Measurements from ENCODE around the gene NELFA.
A peak's percentile ranks its signal among the peaks of the same experiment; 100 is the strongest.

NELFA gene

DNA sequence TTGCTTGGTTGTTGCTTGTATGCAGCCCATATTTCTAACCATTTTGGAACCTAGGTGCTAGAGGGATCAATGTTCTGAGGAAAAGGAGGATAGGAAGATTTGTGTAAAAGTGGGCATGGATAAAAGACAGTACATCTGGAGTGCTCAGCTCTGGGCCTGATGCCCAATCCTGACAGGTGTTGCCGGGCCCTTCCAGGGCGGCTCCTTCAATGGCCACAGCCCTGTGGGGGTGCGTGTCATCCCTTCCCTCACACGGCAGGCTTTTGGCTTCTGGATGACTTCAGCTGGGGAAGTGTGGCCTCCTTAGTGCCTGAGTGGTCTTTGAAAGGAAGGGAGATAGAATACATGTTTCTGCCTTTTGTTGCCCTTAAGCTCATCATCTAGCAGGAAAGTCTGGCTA is 47.2 kb downstream of the NELFA start:
- DNase-seq, result peak; percentile 58

DNA sequence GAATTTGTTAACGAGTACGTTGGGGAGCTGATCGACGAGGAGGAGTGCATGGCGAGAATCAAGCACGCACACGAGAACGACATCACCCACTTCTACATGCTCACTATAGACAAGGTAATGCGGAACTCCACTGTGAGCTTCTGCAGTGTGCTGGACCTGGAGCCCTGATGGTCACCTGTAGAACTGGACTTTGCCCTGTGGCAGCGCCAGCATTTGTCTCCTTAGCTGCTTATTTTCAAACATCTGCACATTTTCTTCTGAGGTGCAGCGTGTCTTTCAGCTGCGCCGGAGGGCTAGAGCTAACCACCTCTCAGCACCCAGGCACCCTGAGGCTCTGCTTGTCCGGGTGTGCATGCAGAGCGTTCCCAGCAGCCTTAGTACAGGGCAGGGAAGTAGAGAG is 47.7 kb downstream of the NELFA start:
- DNase-seq, result no peak

DNA sequence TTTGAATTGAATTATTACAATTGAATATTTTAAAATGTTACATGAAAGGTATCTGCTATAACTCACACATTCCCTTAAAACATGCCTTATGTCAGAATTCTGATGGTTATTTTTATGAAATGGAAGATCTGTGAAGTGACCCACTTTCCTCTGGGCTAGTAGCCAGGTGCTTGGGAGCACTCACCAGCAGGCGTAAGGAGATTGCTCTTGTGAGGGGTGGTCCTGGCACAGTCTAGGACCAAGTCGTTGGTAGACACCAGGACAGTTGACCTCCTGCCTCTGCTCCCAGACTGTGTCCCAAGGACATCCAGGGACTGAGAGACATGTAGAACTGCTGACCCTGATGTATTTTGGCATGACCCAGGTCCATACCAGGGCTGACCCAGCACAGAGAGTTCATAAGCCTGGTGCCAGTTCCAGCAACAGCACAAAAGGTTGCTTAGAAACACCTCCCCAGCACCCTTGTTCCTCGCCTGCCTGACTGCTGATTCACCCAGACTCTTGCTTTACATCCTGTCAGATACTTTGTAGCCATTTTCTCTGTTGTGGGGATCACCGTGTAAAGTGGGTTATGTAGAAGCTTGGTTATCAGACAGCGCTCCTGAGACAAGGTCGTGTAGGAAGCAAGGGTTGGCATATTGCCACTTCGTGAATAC is 48.5 kb downstream of the NELFA start:
- DNase-seq, result no peak

DNA sequence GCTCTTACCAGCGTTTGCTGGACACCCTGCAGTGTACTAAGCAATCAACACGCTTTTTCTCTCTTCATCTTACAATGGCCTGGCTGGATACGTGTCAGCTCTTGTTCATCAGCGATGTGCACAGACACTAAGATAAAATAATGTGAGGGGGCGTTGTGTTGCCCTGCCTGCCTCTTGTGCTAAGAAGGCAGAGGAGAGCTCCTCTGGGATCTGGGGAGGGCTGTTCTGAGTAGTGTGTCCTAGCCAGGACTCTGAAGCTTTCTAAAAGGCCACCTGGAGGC is 49.7 kb downstream of the NELFA start:
- DNase-seq, result no peak

DNA sequence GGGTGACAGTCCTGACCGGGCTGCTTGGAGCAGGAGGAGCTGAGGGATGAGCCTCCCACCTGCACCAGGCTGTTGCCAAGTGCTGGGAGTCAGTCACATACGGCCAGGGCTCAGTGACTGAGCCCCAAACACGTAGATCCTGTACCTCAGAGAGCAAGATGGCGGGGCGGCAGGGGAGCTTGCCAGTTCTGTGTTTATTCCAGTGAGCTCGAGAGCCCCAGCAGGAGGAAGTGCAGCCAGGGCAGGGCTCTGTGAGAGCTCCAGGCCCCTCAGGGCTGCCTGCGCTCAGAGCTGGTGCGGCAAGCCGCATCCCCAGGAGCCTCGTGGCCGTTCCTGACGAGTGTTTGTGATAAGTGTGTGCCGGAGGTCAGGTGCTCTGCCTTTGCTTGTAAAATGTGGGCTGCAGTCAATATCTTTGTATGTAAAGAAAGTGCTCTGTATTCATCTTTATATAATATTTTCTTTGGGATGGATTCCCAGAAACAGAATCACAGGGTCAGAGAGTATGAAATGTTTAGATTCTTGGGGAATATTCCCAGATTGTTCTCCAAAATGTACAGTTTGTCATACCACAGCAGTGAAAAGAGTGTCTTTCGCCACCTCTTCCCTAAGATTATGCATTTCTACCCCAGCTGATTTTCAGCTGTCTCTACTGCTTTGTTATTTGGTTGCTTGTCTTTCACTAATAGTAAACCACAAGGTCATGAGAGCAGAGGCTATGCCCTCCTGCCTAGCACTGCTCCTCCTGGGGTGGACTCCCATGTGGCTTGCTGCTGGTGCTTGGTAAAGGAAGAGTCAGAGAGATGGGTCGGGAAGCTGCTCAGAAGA is 50.3 kb downstream of the NELFA start:
- DNase-seq, result peak; percentile 29

DNA sequence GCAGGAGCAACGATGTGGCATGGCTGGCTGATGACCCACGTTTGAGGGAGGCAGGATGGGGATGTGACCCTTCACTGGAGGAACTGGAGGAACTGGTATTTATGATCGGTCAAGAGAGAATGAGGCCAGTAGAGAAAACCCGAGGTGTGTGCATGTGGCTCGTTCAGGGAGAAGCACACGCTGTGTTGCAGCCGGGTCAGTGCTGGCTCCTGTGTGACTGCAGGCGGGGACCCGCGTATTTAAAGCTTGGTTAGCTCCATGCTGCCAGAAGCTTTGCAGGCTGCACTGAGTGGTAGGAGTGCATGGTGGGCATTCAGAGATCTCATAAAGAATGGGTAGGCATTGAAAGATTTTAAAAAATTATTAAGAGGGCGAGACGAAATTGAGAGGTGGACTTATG is 52.1 kb downstream of the NELFA start:
- no peak for DNase-seq

DNA sequence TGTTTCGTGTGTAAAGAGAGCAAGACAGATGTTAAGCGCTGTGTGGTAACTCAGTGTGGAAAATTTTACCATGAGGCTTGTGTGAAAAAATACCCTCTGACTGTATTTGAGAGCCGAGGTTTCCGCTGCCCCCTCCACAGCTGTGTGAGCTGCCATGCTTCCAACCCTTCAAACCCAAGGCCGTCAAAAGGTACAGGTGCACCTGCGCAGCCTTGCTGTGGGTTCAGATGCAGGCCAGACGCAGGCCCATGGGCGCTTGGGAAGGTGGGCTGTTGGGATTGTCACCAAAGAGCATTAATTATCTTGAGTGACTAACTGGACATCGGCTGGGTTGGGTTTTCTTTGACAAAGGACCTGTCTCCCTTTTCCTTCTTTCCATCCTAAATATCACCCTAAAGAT is 55.4 kb downstream of the NELFA start:
- DNase-seq, result no peak

DNA sequence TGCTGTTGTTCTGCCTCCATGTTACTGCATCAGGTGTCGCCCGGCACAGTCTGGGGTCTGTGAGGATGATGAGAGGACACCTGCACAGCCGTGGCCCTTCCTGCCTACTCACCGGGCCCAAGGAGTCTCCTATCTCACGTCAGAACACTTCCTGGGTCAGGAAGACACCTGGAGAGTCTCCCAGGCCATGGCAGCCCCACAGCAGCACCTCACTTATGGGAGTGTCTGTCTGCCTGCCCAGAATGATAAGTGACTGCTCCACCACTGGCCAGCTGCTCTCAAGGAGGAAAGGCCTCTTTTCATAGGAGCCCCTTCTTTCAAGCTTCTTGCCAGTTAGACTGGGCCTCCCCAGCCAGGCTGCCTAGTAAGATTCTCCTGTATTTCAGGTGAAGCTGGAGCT is 56.1 kb downstream of the NELFA start:
- no peak for DNase-seq

DNA sequence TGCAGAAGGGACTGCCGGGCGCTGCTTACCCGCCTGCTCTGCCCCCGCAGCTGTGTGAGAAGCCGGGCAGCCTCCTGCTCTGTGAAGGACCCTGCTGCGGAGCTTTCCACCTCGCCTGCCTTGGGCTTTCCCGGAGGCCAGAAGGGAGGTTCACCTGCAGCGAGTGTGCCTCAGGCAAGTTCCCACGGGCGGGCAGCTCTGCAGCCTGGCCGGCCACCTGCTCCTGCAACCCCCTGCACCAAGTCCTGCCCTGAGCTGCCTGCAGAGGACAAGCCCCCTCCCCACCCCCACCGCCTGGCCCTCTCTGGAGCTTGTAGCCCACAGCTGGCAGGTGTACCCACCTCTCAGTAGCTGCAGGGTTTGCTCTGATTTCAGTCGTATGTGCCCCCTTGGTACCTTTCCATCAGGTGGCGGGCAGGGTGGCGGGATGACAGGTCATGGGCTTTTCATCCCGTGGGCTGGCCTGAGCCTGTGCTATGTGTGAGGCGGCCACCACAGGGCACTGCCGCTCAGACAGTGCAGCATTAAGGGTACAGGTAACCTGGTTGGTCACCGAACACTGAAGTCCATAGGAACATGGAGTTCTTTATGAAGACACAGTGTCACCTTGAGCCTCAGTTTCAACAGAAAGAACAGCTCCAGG is 56.6 kb downstream of the NELFA start:
- DNase-seq, result no peak

DNA sequence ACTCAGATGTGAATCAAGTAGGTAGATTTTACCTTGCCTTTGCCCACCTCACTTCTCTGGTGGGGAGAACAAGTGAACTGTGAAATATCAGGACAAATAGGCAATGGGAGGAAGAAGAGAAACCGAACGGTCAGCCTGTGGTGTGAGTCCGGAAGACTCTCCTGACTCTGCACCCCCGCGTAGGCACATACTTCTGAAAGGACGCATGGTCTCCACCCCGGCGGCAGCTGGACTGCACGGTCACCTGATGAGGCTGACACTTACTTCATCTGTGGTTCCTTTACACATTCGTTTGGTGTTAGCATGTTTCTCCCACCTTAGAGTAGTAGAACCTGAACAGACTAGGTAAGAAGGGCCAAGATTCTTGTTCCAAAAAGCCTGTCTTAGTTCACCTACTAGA is 58.4 kb downstream of the NELFA start:
- no peak for DNase-seq

DNA sequence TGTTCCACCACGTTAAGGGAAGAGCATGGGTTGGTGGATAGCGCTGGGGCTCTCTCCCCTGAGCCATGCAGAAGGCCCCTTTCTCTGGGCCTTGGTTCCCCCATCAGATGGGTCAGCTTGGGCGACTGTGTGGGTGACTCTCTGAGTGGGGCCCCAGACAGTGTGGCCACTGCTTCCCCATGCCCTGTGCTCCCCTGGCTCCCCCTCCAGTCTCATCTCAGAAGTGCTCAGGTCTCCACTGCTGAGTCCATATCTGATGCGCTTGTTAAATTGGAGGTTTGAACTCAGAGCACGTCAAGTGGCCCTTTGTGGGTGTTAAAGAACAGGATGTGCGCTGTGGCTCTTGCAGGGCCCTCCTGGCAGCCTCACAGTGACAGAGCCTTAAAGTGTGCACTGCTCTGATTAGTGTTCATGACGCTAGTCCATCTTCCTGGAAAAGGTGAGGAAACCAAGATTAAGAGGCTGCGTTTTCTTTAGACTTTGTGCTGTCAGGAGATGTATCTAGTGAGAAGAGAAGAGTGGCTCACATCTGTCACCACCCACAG is 59.8 kb downstream of the NELFA start:
- no peak for DNase-seq

DNA sequence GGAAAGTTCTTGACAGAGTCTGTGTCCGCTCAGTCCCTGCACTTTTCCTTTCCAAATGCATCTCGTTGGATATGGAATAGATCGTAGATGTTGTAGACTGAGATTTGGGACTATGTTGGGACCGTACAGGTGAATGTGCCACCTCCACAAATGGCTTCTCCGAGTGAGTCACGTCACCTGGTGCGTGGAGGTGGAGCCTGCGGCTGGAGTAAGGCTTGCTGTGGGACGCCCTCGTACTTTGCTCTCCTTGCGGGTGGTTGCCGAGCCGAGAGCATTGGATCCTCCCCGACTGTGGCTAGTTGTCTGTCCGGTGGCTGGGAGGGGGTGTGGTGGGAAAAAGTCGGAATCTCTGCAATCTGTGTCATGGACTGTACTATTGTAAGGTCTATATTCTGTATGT is 60.5 kb downstream of the NELFA start:
- DNase-seq, result no peak

DNA sequence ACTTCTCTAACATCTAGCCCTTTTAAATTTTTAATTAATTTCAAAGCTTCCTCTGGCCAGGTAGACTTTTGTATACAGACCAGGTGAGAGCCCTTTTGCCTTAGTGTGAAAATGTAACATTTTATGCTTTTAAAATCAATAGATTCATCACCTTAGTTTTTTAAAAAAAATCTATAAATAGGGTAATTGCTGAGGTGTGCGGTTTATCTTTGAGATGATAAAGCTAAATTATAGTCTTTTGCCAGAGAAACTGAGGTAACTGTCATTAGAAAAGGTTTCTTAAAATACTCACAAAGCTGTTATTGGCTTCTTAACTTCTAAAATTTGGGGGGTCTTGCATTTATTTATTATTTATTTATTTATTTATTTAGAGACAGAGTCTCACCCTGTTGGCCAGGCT is 62.9 kb downstream of the NELFA start:
- DNase-seq, result no peak

DNA sequence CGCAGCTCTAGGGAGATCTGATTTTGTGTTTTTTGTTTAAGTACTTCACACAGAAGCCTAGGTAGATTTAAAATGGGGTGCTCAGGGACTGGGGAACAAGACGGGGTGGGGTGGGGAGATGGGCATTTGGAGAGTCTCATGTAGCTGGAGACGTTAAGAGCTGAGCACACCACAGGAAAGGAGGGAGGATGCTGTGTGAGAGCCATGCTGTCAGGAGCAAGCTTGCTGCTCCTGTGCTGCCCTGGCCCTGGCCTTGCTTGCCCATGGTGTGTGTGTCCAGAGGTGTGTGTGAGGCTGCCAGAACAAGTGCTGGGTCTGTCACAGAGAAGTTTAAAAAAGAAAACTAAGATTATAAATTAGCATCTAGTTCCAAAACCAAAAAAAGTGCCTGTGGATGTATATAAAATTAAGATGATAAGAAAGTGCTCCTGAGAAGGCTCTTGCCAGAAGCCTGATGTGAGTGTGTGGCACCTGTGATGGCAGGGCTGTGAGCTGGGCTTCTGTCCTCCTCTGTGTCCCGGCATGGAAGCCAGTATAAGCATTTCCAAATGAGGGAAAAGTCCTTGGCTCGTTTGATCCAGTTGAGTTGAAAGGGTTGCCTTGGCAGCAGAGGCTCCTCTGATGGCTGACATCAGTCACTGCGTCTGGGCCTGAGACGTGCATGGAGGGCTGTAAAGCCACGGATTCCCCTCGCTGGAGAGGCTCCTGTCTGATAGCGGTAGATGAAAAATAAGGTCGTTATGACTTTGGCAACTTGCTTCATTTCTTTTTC is 63.5 kb downstream of the NELFA start:
- DNase-seq, result no peak

DNA sequence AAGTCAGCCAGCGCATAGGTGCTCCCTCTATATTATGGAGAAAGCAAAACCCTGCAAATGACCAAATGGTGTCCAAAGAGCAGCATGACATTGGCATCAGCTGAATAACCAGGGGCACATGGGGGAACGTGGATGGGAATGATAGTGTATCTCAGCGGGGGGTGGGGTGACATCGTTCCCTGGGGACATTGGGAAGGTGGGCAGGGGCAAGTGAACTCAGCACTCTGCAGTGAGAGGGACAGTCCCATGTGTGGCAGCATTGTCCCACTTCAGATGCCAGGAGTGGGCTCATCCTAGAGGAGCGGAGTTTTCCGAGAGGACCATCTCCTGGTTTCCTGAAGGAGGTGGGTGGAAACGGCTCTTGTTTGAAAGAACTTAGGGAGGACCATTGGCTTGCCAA is 64.8 kb downstream of the NELFA start:
- DNase-seq, result no peak

DNA sequence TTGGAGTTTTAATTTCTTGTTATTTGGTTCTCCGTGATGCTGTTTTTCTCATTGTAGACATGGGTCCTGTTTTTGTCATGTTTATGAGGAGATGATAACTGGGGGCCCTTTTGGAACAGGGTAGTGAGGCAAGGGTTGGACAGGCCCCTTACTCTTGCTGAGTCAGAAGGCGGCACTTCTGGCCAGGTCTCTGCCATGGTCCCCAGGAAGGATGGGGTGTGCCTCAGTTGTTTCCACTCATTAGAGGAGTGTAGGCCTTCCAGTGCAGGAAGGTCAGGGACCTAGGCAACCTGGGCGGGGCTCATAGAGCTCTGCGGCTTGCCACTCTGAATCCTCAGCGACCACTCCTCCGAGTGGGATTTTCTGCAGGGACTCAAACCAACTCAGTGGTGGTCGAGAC is 68.2 kb downstream of the NELFA start:
- DNase-seq, result no peak

DNA sequence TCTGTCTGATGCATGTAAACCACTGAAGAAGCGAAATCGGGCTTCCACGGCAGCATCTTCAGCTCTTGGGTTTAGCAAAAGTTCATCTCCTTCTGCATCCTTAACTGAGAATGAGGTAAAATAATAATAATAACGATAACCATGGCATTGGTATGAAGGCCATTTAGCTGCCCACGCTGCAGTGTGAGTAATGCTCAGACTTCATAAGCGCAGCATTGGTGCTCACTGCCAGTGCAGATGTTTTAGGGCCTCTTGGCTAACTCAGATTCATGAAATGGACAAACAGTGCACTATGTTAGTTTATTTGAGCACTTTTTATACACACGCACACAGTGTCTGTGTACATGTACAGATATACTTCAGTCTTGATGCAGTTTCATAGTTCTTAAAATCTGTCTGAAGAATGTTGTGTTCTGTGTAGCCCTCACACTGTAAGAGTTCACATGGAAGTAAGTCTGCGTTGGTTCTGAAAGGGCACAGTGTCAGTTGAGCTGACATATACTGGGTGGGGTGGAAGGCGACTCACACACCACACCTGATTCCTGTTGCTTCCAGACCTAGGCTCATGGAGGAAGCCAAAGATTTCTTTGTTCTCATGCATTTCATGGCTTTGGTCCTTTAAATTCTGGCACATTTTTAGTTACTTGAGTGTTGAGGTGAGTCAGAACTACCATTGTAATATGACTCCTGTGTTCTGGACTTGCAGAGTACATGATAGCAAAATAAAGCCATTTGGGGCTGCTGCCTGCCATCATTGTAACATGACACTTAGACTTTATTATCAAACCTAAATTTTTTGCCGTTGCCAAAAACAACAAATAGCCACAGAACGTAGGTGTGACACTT is 68.9 kb downstream of the NELFA start:
- no peak for DNase-seq

DNA sequence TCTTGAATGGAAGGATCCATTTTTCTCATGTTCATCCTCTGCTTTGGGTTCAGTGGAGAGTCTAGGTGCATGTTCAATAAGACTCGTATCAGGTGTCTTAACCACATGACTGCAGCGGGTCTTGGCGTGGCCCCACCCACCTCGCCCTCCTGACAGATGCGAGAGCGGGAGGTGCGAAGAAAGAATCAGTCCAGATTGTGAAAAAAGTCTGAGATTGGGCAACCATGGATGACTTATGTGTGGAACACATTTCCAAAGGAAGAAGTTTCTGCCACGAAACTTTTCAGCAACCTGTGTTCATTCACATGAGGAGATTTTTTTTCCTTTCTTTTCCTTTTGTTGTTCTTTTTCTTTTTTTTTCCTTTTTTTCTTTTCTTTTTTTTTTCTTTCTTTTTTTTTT is 70.7 kb downstream of the NELFA start:
- no peak for DNase-seq

DNA sequence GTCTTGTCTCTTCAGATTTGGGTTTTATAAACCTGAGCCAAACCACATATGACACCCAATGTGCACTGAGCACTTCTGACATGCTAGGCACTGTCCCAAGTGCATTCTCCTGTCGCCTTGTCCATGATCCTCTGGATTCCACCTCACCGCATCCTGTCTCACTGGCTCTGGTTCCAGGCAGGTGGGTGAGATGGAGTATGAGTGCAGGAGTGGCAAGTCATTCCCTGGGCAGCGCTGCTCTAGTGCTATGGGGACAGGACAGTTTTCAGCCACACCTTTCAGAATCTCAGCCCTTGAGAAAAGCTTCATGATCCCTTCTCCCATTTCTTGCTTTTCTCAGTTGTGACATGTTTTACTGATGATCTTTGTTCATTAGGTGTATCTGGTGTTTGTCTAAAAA is 71.2 kb downstream of the NELFA start:
- DNase-seq, result no peak

DNA sequence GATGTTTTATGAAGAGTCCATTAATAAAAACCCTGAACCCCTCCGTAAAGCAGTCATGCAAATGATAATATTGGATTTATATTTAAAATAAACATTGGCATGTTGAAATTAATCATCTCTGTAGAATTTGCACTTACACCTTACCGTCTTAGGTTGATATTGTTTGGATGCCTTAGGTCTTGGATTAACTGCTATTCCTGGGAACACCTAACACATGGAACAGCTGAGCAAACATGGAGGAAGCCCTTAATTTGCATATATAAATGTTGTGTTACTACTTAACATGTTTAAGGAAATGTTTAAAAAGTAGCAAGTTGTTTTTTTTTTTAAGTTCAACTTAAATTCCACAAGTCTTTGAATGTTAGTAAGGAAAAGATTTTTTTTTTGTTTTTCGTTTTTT is 75.1 kb downstream of the NELFA start:
- no peak for DNase-seq

DNA sequence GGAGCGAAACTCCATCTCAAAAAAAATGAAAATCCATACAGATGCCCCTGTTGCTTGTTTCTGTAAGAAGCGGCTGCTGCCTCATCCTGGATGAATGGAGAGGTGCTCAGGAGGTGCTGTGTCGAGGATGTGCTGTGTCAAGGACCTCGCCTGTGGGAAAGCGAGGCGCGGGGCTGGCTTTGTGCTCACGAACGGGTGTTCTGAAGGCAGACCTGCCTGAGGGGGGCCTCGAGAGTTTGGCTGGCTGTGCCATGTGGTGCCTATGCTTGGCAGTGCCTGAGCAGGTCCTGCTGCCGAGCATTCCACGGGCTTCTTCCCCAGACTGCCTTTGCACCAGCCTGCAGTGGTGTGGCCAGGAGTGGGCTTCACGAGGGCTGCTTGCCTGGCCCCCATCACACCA is 76.0 kb downstream of the NELFA start:
- no peak for DNase-seq
